Activated CD8-positive, alpha-beta memory T cell treated with anti-CD3 and anti-CD28 coated beads, Interleukin-2, amount 50 U/mL, for 24 hours (primary cell): ENCODE measurements around the gene LIMA1.
"Not testable (repeated sequence)": the region's sequence is repeated elsewhere in the genome, so short reads cannot be mapped to it uniquely, and the experiment has no call there.

Source experiments
- DNase-seq: peaks from one replicate; pipeline ENCODE4 v3.0.0-alpha.2; 2020; ENCODE audit errors: extremely low read depth

Gene LIMA1

GRCh38 chr12:50248411-50248810 lies 34.9 kb downstream of the LIMA1 start:
- no peak for DNase-seq

GRCh38 chr12:50247665-50248064 lies 35.7 kb downstream of the LIMA1 start:
- not testable (repeated sequence) for DNase-seq

- no peak for DNase-seq
These were observed 36.3 kb downstream of the LIMA1 start for GRCh38 chr12:50246873-50247612.

GRCh38 chr12:50246197-50246865 lies 37.0 kb downstream of the LIMA1 start:
- no peak for DNase-seq

GRCh38 chr12:50243507-50243906 lies 39.8 kb downstream of the LIMA1 start:
- DNase-seq = no peak

- no peak for DNase-seq
These were observed 40.5 kb downstream of the LIMA1 start for GRCh38 chr12:50242751-50243191.

GRCh38 chr12:50241178-50241577 lies 42.1 kb downstream of the LIMA1 start:
- no peak for DNase-seq

GRCh38 chr12:50240792-50241114 lies 42.6 kb downstream of the LIMA1 start:
- DNase-seq = no peak

GRCh38 chr12:50240096-50240791 lies 43.1 kb downstream of the LIMA1 start:
- DNase-seq = no peak

- no peak for DNase-seq
These were observed 43.9 kb downstream of the LIMA1 start for GRCh38 chr12:50239355-50239891.

GRCh38 chr12:50234347-50234746 lies 49.0 kb downstream of the LIMA1 start:
- DNase-seq = no peak

- no peak for DNase-seq
These were observed 50.5 kb downstream of the LIMA1 start for GRCh38 chr12:50232771-50233209.

- DNase-seq = no peak
These were observed 51.1 kb downstream of the LIMA1 start for GRCh38 chr12:50232206-50232605.

- DNase-seq = no peak
These were observed 52.0 kb downstream of the LIMA1 start for GRCh38 chr12:50231346-50231745.

- DNase-seq = no peak
These were observed 53.1 kb downstream of the LIMA1 start for GRCh38 chr12:50230217-50230616.

- no peak for DNase-seq
These were observed 59.2 kb downstream of the LIMA1 start for GRCh38 chr12:50224026-50224692.

- no peak for DNase-seq
These were observed 61.0 kb downstream of the LIMA1 start for GRCh38 chr12:50222275-50222783.

- DNase-seq = no peak
These were observed 61.9 kb downstream of the LIMA1 start for GRCh38 chr12:50221228-50222008.

GRCh38 chr12:50220363-50220995 lies 62.8 kb downstream of the LIMA1 start:
- DNase-seq = no peak

- no peak for DNase-seq
These were observed 63.8 kb downstream of the LIMA1 start for GRCh38 chr12:50219544-50219943.
